BLaER1 treated with 17β-estradiol and CSF1 and Interleukin-3, amounts not matched to agents 10 nM and 100 nM (cell line): Measurements from ENCODE around the gene ALG14.

Experiments used
- H3K27ac ChIP-seq, 11 experiments: shearing (Covaris generic); formaldehyde crosslinking; 2 replicates each; pipeline ENCODE4 v1.8.1; 2022
- H3K27me3 ChIP-seq, 11 experiments: shearing (Covaris generic); formaldehyde crosslinking; 2 replicates each; pipeline ENCODE4 v1.8.1; 2022
- H3K36me3 ChIP-seq, 11 experiments: shearing (Covaris generic); formaldehyde crosslinking; 2 replicates each; pipeline ENCODE4 v1.8.1; 2022
- H3K4me1 ChIP-seq, 10 experiments: shearing (Covaris generic); formaldehyde crosslinking; 2 replicates each; pipeline ENCODE4 v1.8.1; 2022
- H3K4me2 ChIP-seq, 11 experiments: shearing (Covaris generic); formaldehyde crosslinking; 2 replicates each; pipeline ENCODE4 v1.8.1; 2022
- H3K4me3 ChIP-seq, 10 experiments: shearing (Covaris generic); formaldehyde crosslinking; 2 replicates each; pipeline ENCODE4 v1.8.1; 2022
- H3K9ac ChIP-seq, 11 experiments: shearing (Covaris generic); formaldehyde crosslinking; 2 replicates each; pipeline ENCODE4 v1.8.1; 2022
- H3K9me3 ChIP-seq, 11 experiments: shearing (Covaris generic); formaldehyde crosslinking; replicated peaks in 1 of 11; 2 replicates each; pipeline ENCODE4 v1.8.1; 2022
- H4K20me1 ChIP-seq, 11 experiments: shearing (Covaris generic); formaldehyde crosslinking; 2 replicates each; pipeline ENCODE4 v1.8.1; 2022
- Cebpa-rat ChIP-seq, 11 experiments: shearing (Covaris generic); IDR thresholded peaks; 2 replicates each; pipeline ENCODE4 v1.8.1; 2022

ALG14 gene

GRCh38 chr1:94979131-94979530, 93.6 kb downstream of the ALG14 start:
- no peak overlapping the region for H3K9ac ChIP-seq
- no peak overlapping the region; a peak in 1 of 22 replicates for H3K27ac ChIP-seq
- TF ChIP-seq Cebpa-rat (IDR thresholded peaks at IDR 0.05), result no peak
- no peaks in the 10 kb centered on the region for H4K20me1 ChIP-seq
- peaks cover 0 to 8% (median 0%) of the 10 kb centered on the region in 11 experiments; a peak in 3 of 22 replicates for H3K9me3 ChIP-seq
- H3K27me3 ChIP-seq, result no peaks in the 10 kb centered on the region
- H3K36me3 ChIP-seq, result no peaks in the 10 kb centered on the region
- peaks cover 21 to 49% (median 43%) of the 10 kb centered on the region in 10 experiments for H3K4me1 ChIP-seq
- peak overlapping the region in 9 of 11 experiments; percentile 1 to 43 (median 20); a peak in 13 of 22 replicates for H3K4me2 ChIP-seq
- no peak overlapping the region for H3K4me3 ChIP-seq

DNA sequence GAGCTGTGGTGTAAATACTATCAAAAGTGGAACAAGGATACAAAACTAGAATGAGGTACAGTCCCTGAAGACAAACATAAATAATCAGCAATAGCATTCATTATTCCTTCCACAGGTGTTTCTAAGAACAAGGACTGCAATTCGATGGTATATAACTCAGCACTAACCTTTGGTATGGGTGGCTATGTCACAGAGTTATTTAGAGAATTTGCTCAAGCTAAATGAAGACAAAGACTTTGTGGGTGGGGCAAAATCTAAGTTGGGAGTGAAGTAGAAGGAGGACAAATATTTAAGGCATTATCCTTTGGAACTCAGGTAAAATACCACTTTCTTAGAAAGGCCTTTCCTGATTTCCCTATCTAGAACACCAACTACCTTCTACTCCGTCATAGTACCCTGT, 94.3 kb downstream of the ALG14 start:
- H3K4me2 ChIP-seq, result peak overlapping the region in 6 of 11 experiments; percentile 5 to 43 (median 30); a peak in 5 of 22 replicates
- no peak for TF ChIP-seq Cebpa-rat (IDR thresholded peaks at IDR 0.05)
- no peak overlapping the region for H3K27ac ChIP-seq
- H3K36me3 ChIP-seq, result no peaks in the 10 kb centered on the region
- peaks cover 22 to 49% (median 43%) of the 10 kb centered on the region in 10 experiments for H3K4me1 ChIP-seq
- H3K27me3 ChIP-seq, result no peaks in the 10 kb centered on the region
- no peak overlapping the region for H3K9ac ChIP-seq
- no peaks in the 10 kb centered on the region for H4K20me1 ChIP-seq
- H3K9me3 ChIP-seq, result peaks cover 0 to 8% (median 0%) of the 10 kb centered on the region in 11 experiments; a peak in 3 of 22 replicates
- H3K4me3 ChIP-seq, result no peak overlapping the region

GRCh38 chr1:94976971-94977548, 95.7 kb downstream of the ALG14 start:
- Histone ChIP-seq H3K36me3 (no peaks in the 10 kb centered on the region), H3K4me2 (no peak overlapping the region), H3K27me3 (no peaks in the 10 kb centered on the region), H3K9ac (no peak overlapping the region), H3K9me3 (peaks cover 0 to 8% (median 0%) of the 10 kb centered on the region in 11 experiments; a peak in 3 of 22 replicates), H3K27ac (no peak overlapping the region), H3K4me1 (peaks cover 15 to 36% (median 30%) of the 10 kb centered on the region in 10 experiments; a peak in 19 of 20 replicates), H4K20me1 (no peaks in the 10 kb centered on the region), H3K4me3 (no peak overlapping the region)
- TF ChIP-seq Cebpa-rat (IDR thresholded peaks at IDR 0.05), result no peak

DNA sequence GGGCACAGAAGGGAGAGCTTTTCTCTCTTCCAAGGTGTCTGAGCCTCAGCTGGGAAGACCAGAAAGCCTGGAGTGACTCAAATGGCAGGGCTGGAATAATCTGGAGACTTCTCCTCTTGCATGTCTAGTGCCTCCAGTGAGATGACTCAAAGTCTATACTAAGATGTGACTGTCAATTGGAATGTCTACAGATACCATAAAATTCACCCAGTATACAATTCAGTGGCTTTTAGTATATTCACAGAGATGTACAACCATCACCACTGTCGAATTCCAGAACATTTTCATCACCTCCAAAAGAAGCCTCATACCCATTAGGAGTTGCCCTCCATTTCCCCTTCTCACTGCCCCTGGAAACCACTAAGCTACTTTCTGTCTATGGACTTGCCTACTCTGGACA, 97.9 kb downstream of the ALG14 start:
- Histone ChIP-seq H3K27me3 (no peaks in the 10 kb centered on the region), H3K9ac (no peak overlapping the region), H4K20me1 (no peaks in the 10 kb centered on the region), H3K4me1 (peaks cover 8 to 20% (median 14%) of the 10 kb centered on the region in 10 experiments; a peak in 17 of 20 replicates), H3K4me2 (peak overlapping the region in 1 of 11 experiments; percentile 4; a peak in 1 of 22 replicates), H3K27ac (no peak overlapping the region), H3K36me3 (no peaks in the 10 kb centered on the region), H3K9me3 (peaks cover 0 to 8% (median 0%) of the 10 kb centered on the region in 11 experiments; a peak in 3 of 22 replicates), H3K4me3 (no peak overlapping the region)
- no peak for TF ChIP-seq Cebpa-rat (IDR thresholded peaks at IDR 0.05)

- Histone ChIP-seq H3K9me3 (peaks cover 0 to 8% (median 0%) of the 10 kb centered on the region in 11 experiments; a peak in 3 of 22 replicates), H3K27me3 (no peaks in the 10 kb centered on the region), H3K4me3 (no peak overlapping the region), H3K4me2 (no peak overlapping the region; a peak in 1 of 22 replicates), H3K4me1 (peaks cover 6 to 14% (median 9%) of the 10 kb centered on the region in 10 experiments; a peak in 17 of 20 replicates), H3K9ac (no peak overlapping the region), H3K27ac (no peak overlapping the region), H3K36me3 (no peaks in the 10 kb centered on the region), H4K20me1 (no peaks in the 10 kb centered on the region)
- no peak for TF ChIP-seq Cebpa-rat (IDR thresholded peaks at IDR 0.05)
Measured at GRCh38 chr1:94974241-94974640, 98.5 kb downstream of the ALG14 start.

GRCh38 chr1:94973309-94973922, 99.3 kb downstream of the ALG14 start:
- Histone ChIP-seq H3K9me3 (peaks cover 0 to 8% (median 0%) of the 10 kb centered on the region in 11 experiments; a peak in 3 of 22 replicates), H4K20me1 (no peaks in the 10 kb centered on the region), H3K4me1 (peaks cover 0 to 9% (median 2%) of the 10 kb centered on the region in 10 experiments; a peak in 7 of 20 replicates), H3K36me3 (no peaks in the 10 kb centered on the region), H3K9ac (no peak overlapping the region), H3K27me3 (no peaks in the 10 kb centered on the region), H3K27ac (no peak overlapping the region), H3K4me2 (no peak overlapping the region), H3K4me3 (no peak overlapping the region)
- no peak for TF ChIP-seq Cebpa-rat (IDR thresholded peaks at IDR 0.05)

- Histone ChIP-seq H3K4me3 (no peak overlapping the region), H3K4me1 (peaks cover 0 to 9% (median 0%) of the 10 kb centered on the region in 10 experiments; a peak in 3 of 20 replicates), H3K4me2 (no peak overlapping the region), H3K27ac (no peak overlapping the region), H3K9ac (no peak overlapping the region), H3K36me3 (no peaks in the 10 kb centered on the region), H4K20me1 (no peaks in the 10 kb centered on the region), H3K27me3 (no peaks in the 10 kb centered on the region), H3K9me3 (peaks cover 0 to 8% (median 0%) of the 10 kb centered on the region in 11 experiments; a peak in 3 of 22 replicates)
- no peak for TF ChIP-seq Cebpa-rat (IDR thresholded peaks at IDR 0.05)
Measured at GRCh38 chr1:94971491-94971924, 101.2 kb downstream of the ALG14 start.

DNA sequence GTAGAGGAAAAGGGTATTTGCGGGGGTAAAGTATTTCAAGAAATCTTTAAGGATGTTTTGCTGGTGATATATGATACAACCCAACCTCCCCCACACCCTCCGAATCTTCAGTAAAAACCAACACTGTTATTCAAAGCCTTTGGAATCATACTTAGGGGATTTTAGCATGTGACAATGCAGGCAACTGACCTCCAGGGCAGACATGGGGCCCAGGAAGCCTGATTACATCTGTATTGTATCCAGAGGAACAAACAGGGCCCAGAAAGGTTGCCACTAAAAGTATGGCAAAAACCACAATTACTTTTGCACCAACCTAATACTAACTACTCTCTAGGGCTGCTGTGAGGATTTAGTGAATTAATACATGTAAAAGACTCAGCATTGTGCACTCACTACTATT, 102.0 kb downstream of the ALG14 start:
- TF ChIP-seq Cebpa-rat (IDR thresholded peaks at IDR 0.05), result no peak
- Histone ChIP-seq H3K9ac (no peak overlapping the region), H3K4me2 (no peak overlapping the region), H3K36me3 (no peaks in the 10 kb centered on the region), H3K27ac (no peak overlapping the region), H3K9me3 (peaks cover 0 to 8% (median 0%) of the 10 kb centered on the region in 11 experiments; a peak in 3 of 22 replicates), H3K4me1 (peaks cover 0 to 9% (median 0%) of the 10 kb centered on the region in 10 experiments; a peak in 3 of 20 replicates), H3K27me3 (no peaks in the 10 kb centered on the region), H3K4me3 (no peak overlapping the region), H4K20me1 (no peaks in the 10 kb centered on the region)

DNA sequence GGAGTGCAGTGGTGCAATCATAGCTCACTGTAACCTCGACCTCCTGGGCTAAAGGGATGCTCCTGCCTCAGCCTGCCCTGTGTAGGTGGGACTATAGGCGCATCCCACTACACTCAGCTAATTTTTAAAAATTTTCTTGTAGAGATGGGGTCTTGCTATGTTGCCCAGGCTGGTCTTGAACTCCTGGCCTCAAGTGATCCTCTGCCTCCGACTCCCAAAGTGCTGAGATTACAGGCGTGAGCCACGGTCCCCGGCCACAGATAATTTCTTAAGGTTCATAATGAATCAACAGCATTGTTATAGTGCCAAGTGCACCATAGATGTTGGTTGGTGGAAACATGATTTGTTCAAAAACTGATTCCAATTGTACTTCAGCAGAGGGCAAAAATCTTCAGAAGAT, 103.6 kb downstream of the ALG14 start:
- Histone ChIP-seq H3K9me3 (no peaks in the 10 kb centered on the region), H3K4me1 (peaks cover 0 to 5% (median 0%) of the 10 kb centered on the region in 10 experiments; a peak in 2 of 20 replicates), H3K27me3 (no peaks in the 10 kb centered on the region), H4K20me1 (no peaks in the 10 kb centered on the region), H3K4me2 (no peak overlapping the region), H3K27ac (no peak overlapping the region), H3K4me3 (no peak overlapping the region), H3K36me3 (no peaks in the 10 kb centered on the region), H3K9ac (no peak overlapping the region)
- TF ChIP-seq Cebpa-rat (IDR thresholded peaks at IDR 0.05), result no peak
